LNCAP (cell line): Measurements from ENCODE around the gene ACACA.

Experiments
- CTCF ChIP-seq: fragments of 450-650 bp; IDR thresholded peaks from 2 replicates; pipeline ENCODE4 v1.5.1; 2017; ENCODE audit warnings: mild to moderate bottlenecking

Gene ACACA

GRCh38 chr17:37086948-37087347 lies 319.7 kb downstream of the ACACA start:
- TF ChIP-seq CTCF: no peak

- TF ChIP-seq CTCF: no peak
Measured at GRCh38 chr17:37086334-37086733, 320.3 kb downstream of the ACACA start.

DNA sequence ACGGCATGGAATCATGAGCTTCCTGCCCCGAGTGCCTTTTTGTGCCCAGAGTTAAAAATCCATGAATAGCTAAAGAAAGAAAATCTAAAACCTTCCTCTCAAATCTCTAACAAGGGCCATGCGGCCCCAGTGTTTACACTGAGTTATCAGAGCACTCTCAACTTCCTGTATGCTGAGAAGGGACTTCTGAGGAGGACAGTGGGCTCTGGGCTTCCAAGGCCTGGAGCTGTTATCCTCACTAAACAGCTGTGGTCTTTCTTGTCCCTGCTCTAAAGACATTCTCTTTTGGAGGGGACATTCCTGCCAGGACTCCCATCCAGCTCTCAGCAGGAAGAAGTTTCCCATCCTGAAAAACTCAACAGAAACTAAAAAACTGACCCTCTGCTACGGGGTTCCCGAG lies 322.3 kb downstream of the ACACA start:
- no peak for TF ChIP-seq CTCF

- TF ChIP-seq CTCF: no peak
Measured at GRCh38 chr17:37083456-37083855, 323.2 kb downstream of the ACACA start.

GRCh38 chr17:37082985-37083384 lies 323.7 kb downstream of the ACACA start:
- no peak for TF ChIP-seq CTCF

- TF ChIP-seq CTCF: no peak
Measured at GRCh38 chr17:37082311-37082860, 324.2 kb downstream of the ACACA start.

GRCh38 chr17:37081287-37081686 lies 325.3 kb downstream of the ACACA start:
- no peak for TF ChIP-seq CTCF

DNA sequence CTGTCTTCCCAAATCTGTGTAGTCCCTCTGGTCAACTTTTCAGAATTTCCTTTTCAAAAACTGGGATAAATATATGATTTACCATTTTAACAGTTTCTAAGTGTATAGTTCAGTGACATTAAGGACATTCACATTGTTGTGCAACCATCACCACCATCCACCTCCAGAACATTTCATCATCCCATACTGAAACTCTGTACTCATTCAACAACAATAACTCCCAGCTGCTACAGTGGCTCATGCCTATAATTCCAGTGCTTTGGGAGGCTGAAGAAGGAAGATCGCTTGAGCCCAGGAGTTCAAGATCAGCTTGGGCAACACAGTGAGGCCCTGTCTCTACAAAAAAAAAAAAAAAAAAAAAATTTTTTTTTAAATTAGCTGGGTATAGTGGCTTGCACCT lies 326.9 kb downstream of the ACACA start:
- no peak for TF ChIP-seq CTCF
